Keratinocyte (primary cell): Measurements from ENCODE around the gene AGO3. TPM values are rescaled to one million over a fixed set of nuclear protein-coding genes. Genes with fewer than 3 reads are reported as not detected.

Source experiments
- DNase-seq: peaks from one replicate; pipeline ENCODE4 v3.0.0-alpha.2; 2011; ENCODE audit warnings: low read depth, missing footprints, low spot score
- FAIRE-seq: peaks from 2 replicates; lab custom pipeline; 2011; peaks lifted over from hg19 to GRCh38; lab: Jason Lieb, UNC
- H2AFZ ChIP-seq: 2 replicates; pipeline ENCODE4 v1.6.0; 2012; ENCODE audit warnings: low read length, control low read depth, inconsistent platforms; ENCODE audit not compliant: control insufficient read depth
- H3K27ac ChIP-seq: 2 replicates; pipeline ENCODE4 v1.5.1; 2011; ENCODE audit warnings: low read length; ENCODE audit not compliant: control insufficient read depth, insufficient read depth
- H3K27me3 ChIP-seq: 3 replicates; pipeline ENCODE4 v1.6.0; 2011; ENCODE audit warnings: low read length; ENCODE audit not compliant: control insufficient read depth, insufficient read depth; ENCODE audit errors: extremely low read depth
- H3K36me3 ChIP-seq, 2 experiments: 2 replicates in 1 of 2; 3 replicates in 1 of 2; pipeline ENCODE4 v1.5.1; 2011; ENCODE audit warnings: low read length in 2 of 2, mild to moderate bottlenecking in 1 of 2; ENCODE audit not compliant: control insufficient read depth in 2 of 2, insufficient read depth in 2 of 2; ENCODE audit errors: extremely low read depth in 1 of 2
- H3K4me1 ChIP-seq: 3 replicates; pipeline ENCODE4 v1.5.1; 2011; ENCODE audit warnings: low read length; ENCODE audit not compliant: control insufficient read depth, insufficient read depth; ENCODE audit errors: extremely low read depth
- H3K4me2 ChIP-seq: 3 replicates; pipeline ENCODE4 v1.6.0; 2011; ENCODE audit warnings: low read depth, low read length; ENCODE audit not compliant: control insufficient read depth, insufficient read depth; ENCODE audit errors: extremely low read depth
- H3K4me3 ChIP-seq, 3 experiments: fragments of 200-600 bp in 1 of 3; sonication (generic) in 1 of 3; 2 replicates in 2 of 3; 3 replicates in 1 of 3; pipeline ENCODE4 v1.5.1; 2011 to 2016; ENCODE audit warnings: low read length in 3 of 3, mild to moderate bottlenecking in 3 of 3, control low read depth in 2 of 3, inconsistent platforms in 1 of 3, low read depth in 1 of 3, mixed read lengths in 1 of 3, mixed run types in 1 of 3, moderate library complexity in 1 of 3; ENCODE audit not compliant: control insufficient read depth in 2 of 3, insufficient read depth in 2 of 3; ENCODE audit errors: extremely low read depth in 1 of 3
- H3K79me2 ChIP-seq: 2 replicates; pipeline ENCODE4 v1.6.0; 2012; ENCODE audit warnings: low read length; ENCODE audit not compliant: control insufficient read depth, insufficient read depth
- H3K9ac ChIP-seq: 3 replicates; pipeline ENCODE4 v1.6.0; 2011; ENCODE audit warnings: low read length; ENCODE audit not compliant: control insufficient read depth, insufficient read depth; ENCODE audit errors: extremely low read depth
- H3K9me1 ChIP-seq: 3 replicates; pipeline ENCODE4 v1.6.0; 2011; ENCODE audit warnings: low read length; ENCODE audit not compliant: control insufficient read depth, insufficient read depth; ENCODE audit errors: extremely low read depth
- H3K9me3 ChIP-seq: 2 replicates; pipeline ENCODE4 v1.5.1; 2012; ENCODE audit warnings: low read depth, low read length; ENCODE audit not compliant: control insufficient read depth
- H4K20me1 ChIP-seq: 3 replicates; pipeline ENCODE4 v1.6.0; 2011; ENCODE audit warnings: low read length; ENCODE audit not compliant: control insufficient read depth, insufficient read depth; ENCODE audit errors: extremely low read depth
- CTCF ChIP-seq, 3 experiments: IDR thresholded peaks in 1 of 3; conservative IDR thresholded peaks in 1 of 3; optimal IDR thresholded peaks in 1 of 3; 2 replicates in 2 of 3; 3 replicates in 1 of 3; pipeline versions ENCODE3 to v1.5.1; 2011; ENCODE audit warnings: low read length in 3 of 3, mild to moderate bottlenecking in 3 of 3, moderate library complexity in 2 of 3, control low read depth in 1 of 3, inconsistent platforms in 1 of 3; ENCODE audit not compliant: insufficient read depth in 2 of 3; ENCODE audit errors: extremely low read depth in 1 of 3
- EZH2 ChIP-seq: IDR thresholded peaks from one replicate; pipeline ENCODE4 v1.6.1; 2012; ENCODE audit warnings: inconsistent platforms, mild to moderate bottlenecking, low read length, moderate library complexity
- dilution Hi-C: fragments of 300-500 bp; cut with MboI; formaldehyde crosslinking; loops from one replicate; pipeline ENCODE4 v1.7.0; 2020; ENCODE audit warnings: low sequenced_read_pairs; ENCODE audit not compliant: extremely low pct_ligation_motif_present
- polyA plus RNA-seq, 5 experiments: library from polyadenylated mRNA; depleted of rRNA in 3 of 5; stranded (reverse) in 3 of 5; stranded (forward) in 1 of 5; unstranded in 1 of 5; fragments of >200 nt; gene quantifications; 1 replicate in 1 of 5; 2 replicates in 3 of 5; 3 replicates in 1 of 5; pipeline versions ENCODE4 v1.2.1 to v1.2.3, GENCODE V29; 2011 to 2012; ENCODE audit warnings: missing spikeins in 2 of 5, low read depth in 1 of 5, low replicate concordance in 1 of 5

The AGO3 gene
- polyA plus RNA-seq, 1 donor (not counting 4 experiments of a cell fraction or from before 2014, with no cell fraction given): 14.0 TPM

- Histone ChIP-seq H3K9me3 (no peaks in the 10 kb centered on the region), H3K4me3 (no peak overlapping the region), H3K79me2 (no peaks in the 10 kb centered on the region), H2AFZ (no peak overlapping the region), H3K27ac (no peak overlapping the region), H3K9ac (no peak overlapping the region), H3K36me3 (peaks cover 2 to 12% of the 10 kb centered on the region in 2 experiments), H3K4me2 (no peak overlapping the region), H4K20me1 (no peaks in the 10 kb centered on the region), H3K27me3 (no peaks in the 10 kb centered on the region), H3K9me1 (no peaks in the 10 kb centered on the region), H3K4me1 (no peaks in the 10 kb centered on the region)
- FAIRE-seq (no peak), DNase-seq (no peak)
- dilution Hi-C loops: no loop called here
- TF ChIP-seq CTCF (optimal IDR thresholded peaks at IDR 0.05 in 1 of 3, IDR thresholded peaks at IDR 0.05 in 1 of 3, conservative IDR thresholded peaks at IDR 0.05 in 1 of 3; ENCODE audit: extremely low read depth in 1 of 3, insufficient read depth in 2 of 3, low read length in 3 of 3): no peak
- no peak for TF ChIP-seq EZH2
These were observed 49.2 kb downstream of the AGO3 start for GRCh38 chr1:35980090-35980489.

- H2AFZ ChIP-seq: no peak overlapping the region
- DNase-seq (no peak), FAIRE-seq (no peak)
- no peaks in the 10 kb centered on the region for H3K79me2 ChIP-seq
- no peak overlapping the region for H3K27ac ChIP-seq
- H3K4me1 ChIP-seq: no peaks in the 10 kb centered on the region
- no peak overlapping the region for H3K4me2 ChIP-seq
- no peak overlapping the region for H3K4me3 ChIP-seq
- TF ChIP-seq CTCF (optimal IDR thresholded peaks at IDR 0.05 in 1 of 3, IDR thresholded peaks at IDR 0.05 in 1 of 3, conservative IDR thresholded peaks at IDR 0.05 in 1 of 3; ENCODE audit: extremely low read depth in 1 of 3, insufficient read depth in 2 of 3, low read length in 3 of 3) (no peak), EZH2 (no peak)
- dilution Hi-C loops: no loop called here
- H3K9me1 ChIP-seq: no peaks in the 10 kb centered on the region
- H3K27me3 ChIP-seq: no peaks in the 10 kb centered on the region
- H3K9ac ChIP-seq: no peak overlapping the region
- no peaks in the 10 kb centered on the region for H3K9me3 ChIP-seq
- no peaks in the 10 kb centered on the region for H4K20me1 ChIP-seq
- peaks cover 4% of the 10 kb centered on the region in 2 experiments for H3K36me3 ChIP-seq
These were observed 57.3 kb downstream of the AGO3 start for GRCh38 chr1:35988237-35988636.
